NCI-H2227 (cell line): ENCODE results near the gene SLC2A9.
"Not testable (repeated sequence)": the region's sequence is repeated elsewhere in the genome, so short reads cannot be mapped to it uniquely, and the experiment has no call there.

Experiments used
- DNase-seq: peaks from one replicate; lab custom pipeline; 2025; ENCODE audit not compliant: unreplicated experiment; lab: John Stamatoyannopoulos, UW

SLC2A9 gene

GRCh38 chr4:9997886-9998285 is 23.4 kb downstream of the SLC2A9 start:
- no peak for DNase-seq

GRCh38 chr4:9996319-9997110 is 24.8 kb downstream of the SLC2A9 start:
- no peak for DNase-seq

GRCh38 chr4:9994246-9994847 is 26.9 kb downstream of the SLC2A9 start:
- no peak for DNase-seq

- DNase-seq: no peak
Observed at GRCh38 chr4:9989918-9990635, 31.2 kb downstream of the SLC2A9 start.

- DNase-seq: no peak
Observed at GRCh38 chr4:9988933-9989332, 32.4 kb downstream of the SLC2A9 start.

GRCh38 chr4:9988363-9988749 is 32.9 kb downstream of the SLC2A9 start:
- no peak for DNase-seq

GRCh38 chr4:9987749-9988362 is 33.4 kb downstream of the SLC2A9 start:
- no peak for DNase-seq

GRCh38 chr4:9984621-9985020 is 36.7 kb downstream of the SLC2A9 start:
- no peak for DNase-seq

GRCh38 chr4:9983211-9983610 is 38.1 kb downstream of the SLC2A9 start:
- DNase-seq: no peak

- DNase-seq: not testable (repeated sequence)
Observed at GRCh38 chr4:9981899-9982298, 39.4 kb downstream of the SLC2A9 start.

- no peak for DNase-seq
Observed at GRCh38 chr4:9980898-9981297, 40.4 kb downstream of the SLC2A9 start.

GRCh38 chr4:9979101-9979701 is 42.1 kb downstream of the SLC2A9 start:
- DNase-seq: no peak

- DNase-seq: no peak
Observed at GRCh38 chr4:9977518-9978031, 43.7 kb downstream of the SLC2A9 start.

- no peak for DNase-seq
Observed at GRCh38 chr4:9976781-9977180, 44.5 kb downstream of the SLC2A9 start.

- DNase-seq: no peak
Observed at GRCh38 chr4:9976293-9976692, 45.0 kb downstream of the SLC2A9 start.

- no peak for DNase-seq
Observed at GRCh38 chr4:9971711-9972110, 49.6 kb downstream of the SLC2A9 start.

GRCh38 chr4:9970399-9971011 is 50.8 kb downstream of the SLC2A9 start:
- DNase-seq: no peak

GRCh38 chr4:9969526-9970398 is 51.5 kb downstream of the SLC2A9 start:
- DNase-seq: no peak

- DNase-seq: no peak
Observed at GRCh38 chr4:9968472-9968871, 52.8 kb downstream of the SLC2A9 start.

GRCh38 chr4:9964879-9965278 is 56.4 kb downstream of the SLC2A9 start:
- no peak for DNase-seq
